GM18951 (cell line): ENCODE measurements around the gene C1orf21.

Experiments
- POLR2A ChIP-seq: IDR thresholded peaks from 4 replicates; pipeline ENCODE4 v1.6.1; 2011; ENCODE audit warnings: mild to moderate bottlenecking; ENCODE audit not compliant: insufficient read length, insufficient read depth; ENCODE audit errors: extremely low read depth
- in situ Hi-C: fragments of 300-500 bp; cut with MboI; formaldehyde crosslinking; loops from one replicate; pipeline ENCODE4 v1.12.0; 2022; ENCODE audit warnings: low sequenced_read_pairs, mixed read lengths, inconsistent platforms; ENCODE audit not compliant: unreplicated experiment

Gene C1orf21

DNA sequence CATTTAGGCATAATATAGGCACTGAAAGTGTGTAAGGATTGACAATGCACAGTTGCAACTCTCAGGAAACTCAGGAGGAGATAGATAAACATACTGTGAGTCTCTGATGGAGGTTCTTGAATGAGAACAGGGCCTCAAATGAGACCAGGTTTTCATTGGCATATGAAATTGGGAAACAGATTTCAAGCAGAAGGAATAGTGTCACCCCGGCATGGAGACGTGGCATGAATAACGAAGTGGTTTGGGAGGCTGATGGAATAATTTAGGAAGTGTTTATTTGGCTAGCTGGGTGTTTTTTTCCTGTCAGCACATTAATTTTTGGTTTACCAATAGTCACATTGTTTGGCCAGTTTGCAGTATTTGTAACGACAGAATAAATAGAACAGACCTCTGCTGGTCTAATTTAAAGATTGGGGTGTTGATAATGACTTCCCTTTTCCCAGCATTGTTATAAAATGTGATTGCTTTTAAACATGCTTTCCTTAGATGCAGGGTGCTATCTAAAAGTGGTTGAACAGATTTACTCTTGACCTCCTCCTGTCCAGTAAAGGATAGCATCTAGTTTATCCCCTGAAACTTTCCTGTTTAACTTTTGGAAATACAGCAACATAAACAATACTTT is 132.0 kb downstream of the C1orf21 start:
- no peak for TF ChIP-seq POLR2A
- in situ Hi-C loops: no loop called here

DNA sequence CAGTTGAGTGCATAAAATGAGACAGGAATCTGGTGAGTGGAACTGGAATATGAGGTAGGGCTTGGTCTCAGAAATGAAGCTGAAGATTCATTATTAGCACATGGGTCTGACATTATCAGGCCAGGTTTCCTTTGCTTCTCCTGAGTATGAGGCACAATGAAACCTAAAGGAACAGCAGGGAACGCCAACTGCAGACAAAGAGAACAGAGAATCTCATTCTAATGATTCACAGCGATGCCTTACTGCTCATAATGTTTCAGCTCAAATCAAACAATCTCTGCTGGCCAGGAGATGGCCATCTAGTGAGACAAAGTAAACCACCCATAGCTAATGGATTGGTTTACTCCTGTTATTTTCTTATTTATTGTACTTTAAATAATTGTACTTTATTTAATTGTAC is 133.5 kb downstream of the C1orf21 start:
- no peak for TF ChIP-seq POLR2A
- in situ Hi-C loops: no loop called here

DNA sequence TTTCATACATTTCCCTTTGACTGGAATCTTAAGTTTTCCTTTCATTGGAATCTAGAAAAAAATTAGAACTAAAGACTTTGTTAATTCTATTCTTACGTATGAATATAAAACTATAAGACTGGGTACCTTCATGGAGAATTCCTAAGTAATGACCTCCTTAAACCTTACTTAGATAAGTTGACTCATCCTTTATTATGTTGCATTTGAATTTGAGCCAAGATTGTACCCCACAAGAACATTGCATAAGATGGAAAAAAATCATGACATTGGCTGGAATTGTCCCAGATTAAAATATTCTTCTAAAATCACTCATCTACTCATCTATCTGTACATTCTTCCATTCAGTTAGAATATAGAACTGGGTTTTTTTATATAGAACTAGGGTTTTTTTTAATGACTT is 137.4 kb downstream of the C1orf21 start:
- in situ Hi-C loops: no loop called here
- no peak for TF ChIP-seq POLR2A

DNA sequence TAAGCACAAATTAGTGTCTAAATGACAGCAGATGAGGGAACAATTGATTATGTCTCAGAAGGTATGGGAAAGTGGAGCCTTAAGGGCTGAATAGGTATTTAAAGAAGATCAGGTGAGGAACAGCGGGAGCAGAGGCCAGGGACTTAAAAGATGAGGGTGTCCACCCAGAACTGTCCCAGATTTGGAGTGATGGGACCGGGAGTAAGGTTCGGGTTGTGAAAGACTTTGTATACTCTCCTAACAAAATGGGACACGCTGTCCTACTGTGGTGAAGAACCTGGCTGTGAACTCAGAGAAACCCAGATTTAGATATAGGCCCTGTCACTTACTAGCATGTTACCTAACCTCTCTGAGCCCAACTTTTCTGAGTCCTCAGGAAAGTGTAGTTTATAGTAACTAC is 140.6 kb downstream of the C1orf21 start:
- no peak for TF ChIP-seq POLR2A

DNA sequence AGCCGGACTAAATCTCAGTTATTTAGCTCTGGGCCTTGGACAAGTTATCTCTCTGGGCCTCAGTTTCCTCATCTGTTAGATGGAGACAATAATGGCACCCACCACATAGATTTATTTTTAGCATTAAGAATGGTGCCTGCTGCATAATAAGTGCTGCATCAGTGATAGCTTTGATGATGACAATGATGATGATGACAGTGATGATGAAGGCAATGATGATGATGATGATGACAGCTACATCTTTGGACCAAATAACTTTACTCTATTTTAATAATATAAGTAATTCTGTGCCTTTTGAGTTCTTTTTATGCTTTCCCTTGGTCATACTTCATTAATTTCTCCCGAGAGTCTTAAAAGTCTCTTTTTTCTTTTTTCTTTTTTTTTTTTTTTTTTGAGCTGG is 143.4 kb downstream of the C1orf21 start:
- no peak for TF ChIP-seq POLR2A
- in situ Hi-C loops: no loop called here

More for the DNA sequence above, 140.6 kb downstream of the C1orf21 start:
- in situ Hi-C loops: no loop called here

DNA sequence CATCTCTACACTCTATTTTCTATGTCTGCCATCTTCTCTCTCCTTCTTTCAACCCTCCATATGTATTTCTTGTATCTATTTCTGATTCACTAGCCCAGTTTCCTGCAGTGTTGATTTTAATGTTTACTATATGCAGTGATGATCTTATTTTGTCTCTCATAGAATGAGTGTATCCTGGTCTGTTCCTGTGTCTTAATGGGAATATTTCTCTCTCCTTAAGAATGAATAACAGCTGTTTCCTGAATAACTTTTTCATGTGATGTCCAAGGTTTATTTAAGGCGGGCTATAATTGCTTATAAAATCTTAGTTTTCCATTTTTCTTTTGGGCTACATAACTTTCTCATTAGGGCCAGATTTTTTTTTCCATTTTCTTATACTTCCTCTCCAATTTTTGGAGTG is 144.5 kb downstream of the C1orf21 start:
- TF ChIP-seq POLR2A: no peak
- in situ Hi-C loops: no loop called here

DNA sequence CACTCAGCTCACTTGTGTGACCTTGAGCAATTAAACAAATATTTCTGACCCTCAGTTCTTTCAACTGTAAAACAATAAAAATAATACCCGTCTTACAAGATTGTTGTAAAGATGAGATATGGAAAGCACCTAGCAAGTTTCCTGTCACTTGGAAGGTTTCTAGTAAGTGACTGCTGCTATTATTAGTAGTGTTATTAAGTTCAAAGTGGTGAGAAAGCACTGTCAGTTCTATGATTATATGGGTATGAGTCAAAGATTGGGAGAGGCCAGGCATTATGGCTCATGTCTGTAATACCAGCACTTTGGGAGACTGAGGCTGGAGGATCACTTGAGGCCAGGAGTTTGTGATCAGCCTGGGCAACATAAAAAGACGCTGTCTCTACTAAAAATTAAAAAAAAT is 145.4 kb downstream of the C1orf21 start:
- in situ Hi-C loops: no loop called here
- no peak for TF ChIP-seq POLR2A

DNA sequence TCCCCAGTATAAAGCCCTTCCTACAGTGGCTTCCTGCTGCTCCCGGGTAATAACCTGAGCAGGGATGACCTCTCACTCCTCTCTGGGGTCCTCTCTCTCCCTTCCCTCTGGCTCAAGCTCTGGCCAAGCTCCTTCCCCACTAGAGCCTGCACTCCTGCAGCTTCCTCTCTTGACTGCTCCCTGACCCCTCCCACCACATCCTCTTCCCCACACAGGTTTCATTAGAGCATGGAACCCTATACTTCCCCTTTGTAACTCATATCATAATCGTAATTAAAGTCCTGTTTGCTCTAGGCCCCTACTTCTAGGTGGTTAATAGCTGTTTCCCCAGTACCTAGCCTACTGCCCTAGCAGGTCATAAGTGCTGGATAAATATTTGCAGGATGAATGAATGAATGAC is 146.2 kb downstream of the C1orf21 start:
- in situ Hi-C loops: no loop called here
- no peak for TF ChIP-seq POLR2A

DNA sequence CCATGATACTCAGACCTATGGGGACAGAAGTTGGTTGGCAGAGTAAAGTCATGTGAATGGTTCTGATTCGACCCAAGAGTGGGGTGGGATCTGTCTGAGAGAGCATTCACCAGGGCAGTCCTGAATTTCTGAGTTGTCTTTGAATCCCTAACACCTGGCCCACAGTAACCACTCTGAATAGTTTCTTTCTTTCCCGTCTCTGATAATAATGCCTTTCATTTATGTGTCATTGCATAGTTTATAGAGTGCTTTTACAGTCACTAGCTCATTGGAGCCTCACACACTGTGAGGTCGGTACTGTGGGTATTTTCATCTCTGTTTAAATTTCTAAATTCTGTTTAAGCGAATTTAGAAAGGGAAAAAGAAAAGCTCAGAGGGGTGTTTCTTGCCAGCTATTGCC is 147.1 kb downstream of the C1orf21 start:
- in situ Hi-C loops: no loop called here

DNA sequence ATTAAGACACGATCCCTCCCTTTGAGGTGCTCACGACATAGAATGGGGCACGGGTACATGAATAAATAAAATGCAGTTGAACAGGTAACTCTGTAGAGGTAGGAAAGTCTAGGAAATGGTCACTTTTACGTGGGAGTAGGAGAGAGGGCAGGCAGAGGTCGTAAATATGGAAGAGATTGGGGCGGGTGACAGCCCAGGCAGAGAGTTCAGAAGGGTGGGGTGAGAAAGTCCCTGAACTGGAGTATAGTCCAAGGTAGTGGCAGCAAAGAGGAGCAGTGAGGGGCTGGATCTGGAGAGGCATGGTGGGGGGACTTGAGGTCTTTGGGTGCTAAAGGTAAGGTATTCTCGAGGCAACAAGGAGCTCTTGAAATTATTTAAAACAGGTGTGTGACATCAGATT is 147.9 kb downstream of the C1orf21 start:
- TF ChIP-seq POLR2A: no peak
- in situ Hi-C loops: no loop called here

More for the DNA sequence above, 147.1 kb downstream of the C1orf21 start:
- TF ChIP-seq POLR2A: no peak

DNA sequence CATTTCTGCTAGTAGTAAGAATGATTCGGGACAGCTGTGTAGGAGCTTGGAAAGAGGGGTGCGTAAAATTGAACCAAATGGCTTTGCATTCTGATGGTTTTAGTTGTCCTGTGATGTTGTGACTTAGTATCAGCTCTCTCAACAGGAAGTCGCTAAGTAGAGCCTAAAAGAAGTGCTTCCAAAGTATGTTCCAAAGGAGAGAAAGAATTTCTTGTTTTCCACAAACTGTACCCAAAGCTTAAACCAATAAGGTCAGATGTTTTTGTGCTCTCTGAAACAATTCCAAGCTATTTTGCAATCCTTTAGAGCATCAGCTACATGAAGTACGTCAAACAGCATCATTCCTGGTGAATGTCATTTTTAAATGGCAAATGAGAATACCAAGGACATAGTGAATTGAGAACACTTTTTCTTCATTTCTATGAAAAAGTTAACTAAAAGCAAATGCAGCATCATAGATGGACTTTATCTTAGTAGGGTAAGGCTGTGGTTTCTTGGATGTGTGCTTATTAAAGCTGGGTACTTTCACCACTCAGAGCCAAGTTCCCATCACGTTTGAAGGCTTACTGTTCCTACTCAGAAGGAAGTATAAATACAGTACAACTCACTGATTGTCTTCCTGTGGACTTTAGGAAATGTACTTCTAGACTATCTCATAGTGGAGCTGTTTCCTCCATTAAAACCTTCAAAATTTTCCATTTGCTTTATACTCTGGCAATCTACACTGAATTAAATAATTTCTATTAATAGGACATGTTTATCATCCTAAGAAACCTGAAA is 148.6 kb downstream of the C1orf21 start:
- in situ Hi-C loops: no loop called here
- TF ChIP-seq POLR2A: no peak

DNA sequence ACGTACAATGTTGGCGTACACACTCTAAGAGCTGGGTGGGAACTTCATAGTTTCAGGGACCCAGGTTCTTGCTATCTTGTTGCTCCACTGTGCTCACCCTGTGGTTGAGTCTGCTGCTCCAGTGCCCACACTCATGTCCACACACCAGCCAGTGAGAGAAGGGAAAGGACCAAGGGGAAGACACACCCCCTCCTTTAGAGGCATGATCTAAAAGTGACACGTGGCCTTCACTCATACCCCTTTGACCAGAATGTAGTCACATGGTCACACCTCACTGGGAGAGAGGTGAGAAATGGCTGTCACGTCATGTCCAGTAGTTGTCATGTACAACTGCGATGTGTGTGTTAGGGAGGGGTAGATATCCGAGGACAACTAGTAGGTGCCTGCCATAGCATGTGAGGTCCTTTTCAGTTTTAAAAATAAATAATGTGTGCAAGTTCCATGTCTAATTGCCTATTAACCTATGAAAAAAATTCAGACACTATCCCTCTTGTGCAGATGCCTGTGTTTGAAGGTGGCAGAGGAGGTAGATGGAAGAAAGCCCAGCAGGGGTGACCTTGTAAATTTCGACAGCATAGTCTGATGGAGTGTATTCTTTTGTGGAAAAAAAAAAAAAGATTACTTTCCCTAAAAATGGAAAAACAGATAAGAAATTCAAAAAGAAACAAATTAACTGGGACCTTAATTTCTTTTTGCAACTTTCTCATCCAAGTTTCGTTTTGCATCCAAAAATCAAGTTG is 149.6 kb downstream of the C1orf21 start:
- in situ Hi-C loops: no loop called here
- TF ChIP-seq POLR2A: no peak

DNA sequence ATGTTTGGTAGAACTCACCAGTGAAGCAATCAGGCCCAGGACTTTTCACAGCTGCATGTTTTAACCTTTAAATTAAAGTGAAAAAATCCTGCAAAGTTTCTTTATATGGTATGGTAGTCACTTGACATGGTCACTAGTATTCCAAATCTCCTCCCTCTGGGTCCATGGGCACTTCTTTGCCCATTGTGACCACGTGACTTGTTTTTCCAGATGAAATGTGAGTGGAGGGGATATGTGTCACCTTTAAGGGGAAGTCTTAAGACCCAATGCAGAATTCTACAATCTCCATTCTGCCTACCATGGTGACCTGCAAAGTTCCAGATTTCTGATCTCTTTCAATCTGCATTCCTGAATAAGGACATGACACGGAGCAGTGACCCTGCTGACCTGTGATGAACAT is 152.8 kb downstream of the C1orf21 start:
- in situ Hi-C loops: no loop called here
- no peak for TF ChIP-seq POLR2A
